22Rv1 (cell line): ENCODE results near the gene KIAA0232.

Experiments
- ZFX ChIP-seq: fragments of 450-650 bp; IDR thresholded peaks from 2 replicates; pipeline ENCODE4 v1.6.1; 2017; ENCODE audit warnings: antibody characterized with exemption, borderline replicate concordance
- TF ChIP-seq, protein P1 (sequence below): fragments of 450-650 bp; IDR thresholded peaks from 2 replicates; pipeline ENCODE4 v1.5.1; 2017; ENCODE audit warnings: mild to moderate bottlenecking

DNA sequence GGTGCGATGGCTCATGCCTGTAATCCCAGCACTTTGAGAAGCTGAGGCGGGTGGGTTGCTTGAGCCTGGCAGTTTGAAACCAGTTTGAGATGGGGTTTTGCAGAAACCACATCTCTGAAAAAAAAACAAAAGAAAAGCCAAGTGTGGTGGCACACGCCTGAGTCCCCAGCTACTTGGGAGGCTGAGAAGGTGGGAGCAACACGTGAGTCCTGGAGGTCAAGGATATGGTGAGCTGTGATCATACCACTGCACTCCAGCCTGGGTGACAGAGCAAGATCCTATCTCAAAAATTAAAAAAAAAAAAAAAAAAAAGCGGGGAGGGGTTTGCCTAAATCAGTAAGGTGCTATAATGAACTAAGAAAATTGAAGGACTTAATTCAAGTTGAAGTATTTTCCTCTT is 68.9 kb downstream of the KIAA0232 start:
- TF ChIP-seq, protein P1, sequence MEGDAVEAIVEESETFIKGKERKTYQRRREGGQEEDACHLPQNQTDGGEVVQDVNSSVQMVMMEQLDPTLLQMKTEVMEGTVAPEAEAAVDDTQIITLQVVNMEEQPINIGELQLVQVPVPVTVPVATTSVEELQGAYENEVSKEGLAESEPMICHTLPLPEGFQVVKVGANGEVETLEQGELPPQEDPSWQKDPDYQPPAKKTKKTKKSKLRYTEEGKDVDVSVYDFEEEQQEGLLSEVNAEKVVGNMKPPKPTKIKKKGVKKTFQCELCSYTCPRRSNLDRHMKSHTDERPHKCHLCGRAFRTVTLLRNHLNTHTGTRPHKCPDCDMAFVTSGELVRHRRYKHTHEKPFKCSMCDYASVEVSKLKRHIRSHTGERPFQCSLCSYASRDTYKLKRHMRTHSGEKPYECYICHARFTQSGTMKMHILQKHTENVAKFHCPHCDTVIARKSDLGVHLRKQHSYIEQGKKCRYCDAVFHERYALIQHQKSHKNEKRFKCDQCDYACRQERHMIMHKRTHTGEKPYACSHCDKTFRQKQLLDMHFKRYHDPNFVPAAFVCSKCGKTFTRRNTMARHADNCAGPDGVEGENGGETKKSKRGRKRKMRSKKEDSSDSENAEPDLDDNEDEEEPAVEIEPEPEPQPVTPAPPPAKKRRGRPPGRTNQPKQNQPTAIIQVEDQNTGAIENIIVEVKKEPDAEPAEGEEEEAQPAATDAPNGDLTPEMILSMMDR = no peak
- no peak for TF ChIP-seq ZFX
